H9 (cell line): ENCODE measurements around the gene MATK. TPM values are rescaled to one million over a fixed set of nuclear protein-coding genes. Genes with fewer than 3 reads are reported as not detected.
A peak's percentile ranks its signal among the peaks of the same experiment; 100 is the strongest.

ENCODE experiments used
- DNase-seq: peaks from one replicate; pipeline ENCODE4 v3.0.0-alpha.2; 2017
- H2AFZ ChIP-seq: one replicate; pipeline ENCODE4 v1.6.1; 2013; ENCODE audit warnings: mild to moderate bottlenecking, low read length, control low read depth, moderate library complexity
- H2AK5ac ChIP-seq: 2 replicates; pipeline ENCODE4 v1.6.1; 2013; ENCODE audit warnings: low read length, control low read depth, mixed read lengths; ENCODE audit not compliant: insufficient read length
- H2BK120ac ChIP-seq: one replicate; pipeline ENCODE4 v1.6.1; 2013; ENCODE audit warnings: low read depth, mild to moderate bottlenecking, low read length, control low read depth, inconsistent platforms; ENCODE audit not compliant: poor library complexity, severe bottlenecking
- H2BK12ac ChIP-seq: 2 replicates; pipeline ENCODE4 v1.6.1; 2013; ENCODE audit warnings: low read length, control low read depth, mixed read lengths, low read depth; ENCODE audit not compliant: insufficient read length
- H2BK15ac ChIP-seq: 2 replicates; pipeline ENCODE4 v1.6.1; 2013; ENCODE audit warnings: low read depth, low read length, control low read depth
- H2BK20ac ChIP-seq: one replicate; pipeline ENCODE4 v1.6.1; 2013; ENCODE audit warnings: low read depth, mild to moderate bottlenecking, low read length, control low read depth, inconsistent platforms; ENCODE audit not compliant: poor library complexity, severe bottlenecking
- H2BK5ac ChIP-seq: 2 replicates; pipeline ENCODE4 v1.6.1; 2013; ENCODE audit warnings: low read length, control low read depth, mixed read lengths; ENCODE audit not compliant: insufficient read length
- H3K14ac ChIP-seq: 2 replicates; pipeline ENCODE4 v1.6.1; 2013; ENCODE audit warnings: low read length, control low read depth; ENCODE audit not compliant: insufficient read depth
- H3K18ac ChIP-seq: 2 replicates; pipeline ENCODE4 v1.6.1; 2013; ENCODE audit warnings: low read depth, mild to moderate bottlenecking, mixed read lengths, low read length, control low read depth; ENCODE audit not compliant: insufficient read length
- H3K23ac ChIP-seq: 2 replicates; pipeline ENCODE4 v1.6.1; 2013; ENCODE audit warnings: low read length, control low read depth, mixed read lengths, low read depth; ENCODE audit not compliant: insufficient read length
- H3K23me2 ChIP-seq: 2 replicates; pipeline ENCODE4 v1.6.1; 2013; ENCODE audit warnings: low read depth, mild to moderate bottlenecking, mixed read lengths, low read length, control low read depth; ENCODE audit not compliant: insufficient read length, poor library complexity, severe bottlenecking
- H3K27ac ChIP-seq: 2 replicates; pipeline ENCODE4 v1.5.1; 2013; ENCODE audit warnings: low read length, control low read depth, mixed read lengths, low read depth; ENCODE audit not compliant: insufficient read length
- H3K27me3 ChIP-seq: 2 replicates; pipeline ENCODE4 v1.6.1; 2013; ENCODE audit warnings: low read length, control low read depth, inconsistent platforms; ENCODE audit not compliant: insufficient read depth
- H3K4ac ChIP-seq: 2 replicates; pipeline ENCODE4 v1.6.1; 2013; ENCODE audit warnings: low read depth, mild to moderate bottlenecking, control low read depth, inconsistent platforms, low read length, moderate library complexity
- H3K4me1 ChIP-seq: 2 replicates; pipeline ENCODE4 v1.6.1; 2013; ENCODE audit warnings: low read length, control low read depth, inconsistent platforms; ENCODE audit not compliant: insufficient read depth
- H3K4me2 ChIP-seq: 2 replicates; pipeline ENCODE4 v1.6.1; 2013; ENCODE audit warnings: low read length, control low read depth, mixed read lengths; ENCODE audit not compliant: insufficient read length, insufficient read depth
- H3K56ac ChIP-seq: 2 replicates; pipeline ENCODE4 v1.6.1; 2013; ENCODE audit warnings: low read depth, mild to moderate bottlenecking, mixed read lengths, low read length, control low read depth; ENCODE audit not compliant: insufficient read length
- H3K79me1 ChIP-seq: 2 replicates; pipeline ENCODE4 v1.6.1; 2013; ENCODE audit warnings: low read depth, mild to moderate bottlenecking, moderate library complexity, low read length, control low read depth, inconsistent platforms; ENCODE audit not compliant: insufficient read depth, poor library complexity, severe bottlenecking
- H3K79me2 ChIP-seq: 2 replicates; pipeline ENCODE4 v1.6.1; 2013; ENCODE audit warnings: low read length, control low read depth, inconsistent platforms; ENCODE audit not compliant: insufficient read depth
- H3K9ac ChIP-seq: 2 replicates; pipeline ENCODE4 v1.6.1; 2013; ENCODE audit warnings: low read length, control low read depth, mixed read lengths; ENCODE audit not compliant: insufficient read length; ENCODE audit errors: extremely low read depth
- H3K9me3 ChIP-seq: one replicate; pipeline ENCODE4 v1.6.1; 2013; ENCODE audit warnings: low read depth, low read length, inconsistent platforms; ENCODE audit not compliant: control insufficient read depth
- H3T11ph ChIP-seq: one replicate; pipeline ENCODE4 v1.6.1; 2013; ENCODE audit warnings: mild to moderate bottlenecking, low read length, control low read depth, inconsistent platforms
- H4K20me1 ChIP-seq: one replicate; pipeline ENCODE4 v1.6.1; 2013; ENCODE audit not compliant: control insufficient read depth, insufficient read length, insufficient read depth
- H4K5ac ChIP-seq: 2 replicates; pipeline ENCODE4 v1.6.1; 2013; ENCODE audit warnings: low read depth, mild to moderate bottlenecking, mixed read lengths, low read length, control low read depth; ENCODE audit not compliant: insufficient read length
- H4K8ac ChIP-seq: replicated peaks from 2 replicates; pipeline ENCODE4 v1.6.1; 2013; ENCODE audit warnings: low read length, control low read depth, mixed read lengths, low read depth; ENCODE audit not compliant: insufficient read length
- H4K91ac ChIP-seq: 2 replicates; pipeline ENCODE4 v1.6.1; 2013; ENCODE audit warnings: low read depth, mild to moderate bottlenecking, moderate library complexity, mixed read lengths, low read length, control low read depth; ENCODE audit not compliant: insufficient read length
- H3K27ac Mint-ChIP-seq, 3 experiments: 2 replicates in 2 of 3; 3 replicates in 1 of 3; pipeline ENCODE4 v1.8.0; 2020 to 2021; ENCODE audit warnings: mixed read lengths in 3 of 3, mild to moderate bottlenecking in 1 of 3, moderate library complexity in 1 of 3
- H3K27me3 Mint-ChIP-seq: 2 replicates; pipeline ENCODE4 v1.8.0; 2021; ENCODE audit warnings: low read depth, mild to moderate bottlenecking, moderate library complexity, mixed read lengths
- H3K36me3 Mint-ChIP-seq, 3 experiments: 2 replicates in 2 of 3; 3 replicates in 1 of 3; pipeline ENCODE4 v1.8.0; 2020 to 2021; ENCODE audit warnings: low read depth in 3 of 3, mixed read lengths in 3 of 3; ENCODE audit not compliant: insufficient read depth in 1 of 3
- H3K4me1 Mint-ChIP-seq, 2 experiments: 2 replicates each; pipeline ENCODE4 v1.8.0; 2020; ENCODE audit warnings: mixed read lengths in 2 of 2
- H3K4me3 Mint-ChIP-seq, 2 experiments: 2 replicates in 1 of 2; 3 replicates in 1 of 2; pipeline ENCODE4 v1.8.0; 2020 to 2021; ENCODE audit warnings: mild to moderate bottlenecking in 2 of 2, mixed read lengths in 2 of 2, moderate library complexity in 1 of 2
- H3K9me3 Mint-ChIP-seq, 2 experiments: 2 replicates in 1 of 2; 3 replicates in 1 of 2; pipeline ENCODE4 v1.8.0; 2020; ENCODE audit warnings: mild to moderate bottlenecking in 2 of 2, mixed read lengths in 2 of 2, moderate library complexity in 1 of 2
- WGBS: extraction: QIAGEN DNeasy Blood & Tissue Kit; methylation state at CpG from one replicate; pipeline ENCODE4 v1.1.7; 2013; ENCODE audit warnings: missing lambda C conversion rate, low lambda C conversion rate, mixed read lengths; ENCODE audit not compliant: insufficient read length; ENCODE audit errors: extremely low coverage; 5-methylcytosine and 5-hydroxymethylcytosine counted together
- total RNA-seq: library from RNA; stranded (reverse); gene quantifications from 2 replicates; pipeline ENCODE4 v1.2.1, GENCODE V29; 2021
- TF ChIP-seq, protein P1 (sequence below): fragments of 200-600 bp; sonication (generic); conservative IDR thresholded peaks from 3 replicates; pipeline ENCODE4 v1.8.0; 2021; ENCODE audit warnings: antibody characterized with exemption, mild to moderate bottlenecking

Gene MATK
- total RNA-seq, 1 experiment from 2014 or later = 13.5 TPM

DNA sequence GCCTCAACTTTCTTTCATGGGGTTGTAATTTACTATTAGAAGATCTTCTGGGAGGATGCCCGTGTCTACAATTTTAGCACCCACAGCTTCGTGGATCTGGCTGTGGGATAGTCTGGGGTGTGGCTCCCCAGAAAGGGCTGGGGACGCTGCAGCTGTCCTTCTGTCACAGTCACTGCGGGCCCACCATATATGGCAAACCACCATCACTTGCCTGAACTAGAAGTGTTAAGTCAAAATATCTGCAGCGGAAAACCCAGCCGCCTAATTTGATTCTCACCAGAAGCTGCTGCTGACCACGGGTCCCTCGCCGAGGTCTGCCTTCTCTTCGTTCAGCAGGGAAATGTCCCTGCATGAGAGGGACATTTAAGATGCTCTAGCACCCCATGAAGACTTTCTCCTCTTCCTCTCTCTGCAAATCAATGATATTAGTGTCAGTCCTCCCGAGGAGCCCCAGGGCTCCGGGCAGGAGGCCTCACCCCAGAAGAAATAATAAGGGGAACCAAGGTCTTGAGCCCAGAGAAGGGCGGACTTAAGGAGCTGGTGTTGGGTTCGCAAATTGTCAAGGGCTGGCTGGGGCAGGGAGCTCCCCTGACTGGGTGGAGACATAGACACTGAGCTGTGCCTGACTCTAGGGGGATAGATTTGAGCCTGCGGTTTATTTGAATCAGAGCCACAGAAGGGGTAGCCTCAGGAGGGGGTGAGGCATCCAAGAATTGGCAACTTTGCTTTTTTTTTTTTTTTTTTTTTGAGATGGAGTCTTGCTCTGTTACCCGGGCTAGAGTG lies 3.0 kb upstream of the MATK start:
- Histone ChIP-seq H3K23me2 (no peaks in the 10 kb centered on the region), H3K4ac (no peak overlapping the region), H2BK120ac (no peak overlapping the region), H4K8ac (no peak overlapping the region), H2BK12ac (no peak overlapping the region), H3K27me3 (peaks cover 2% of the 10 kb centered on the region; the same call in 1 of the 2 replicates), H2BK15ac (no peak overlapping the region), H4K5ac (no peak overlapping the region), H2AK5ac (no peak overlapping the region), H3K79me2 (no peaks in the 10 kb centered on the region), H2AFZ (no peak overlapping the region), H2BK20ac (no peak overlapping the region), H3K79me1 (no peaks in the 10 kb centered on the region), H3K9ac (no peak overlapping the region), H3K4me2 (no peak overlapping the region), H3K9me3 (no peaks in the 10 kb centered on the region), H3K14ac (no peak overlapping the region), H4K91ac (no peak overlapping the region), H2BK5ac (no peak overlapping the region), H3K27ac (no peak overlapping the region), H3T11ph (no peak overlapping the region), H3K56ac (no peak overlapping the region), H3K23ac (no peak overlapping the region), H3K18ac (no peak overlapping the region), H3K4me1 (no peaks in the 10 kb centered on the region), H4K20me1 (no peaks in the 10 kb centered on the region)
- peak overlapping the region in 1 of 2 experiments; percentile 2; a peak in 1 of 5 replicates for H3K4me3 Mint-ChIP-seq
- WGBS = no CpG with 5 or more reads among the region's 16 CpGs
- H3K9me3 Mint-ChIP-seq = peaks cover 0 to 3% of the 10 kb centered on the region in 2 experiments; a peak in 4 of 5 replicates
- H3K27ac Mint-ChIP-seq = peak overlapping the region in 1 of 3 experiments; percentile 85; a peak in 2 of 7 replicates
- TF ChIP-seq, protein P1, sequence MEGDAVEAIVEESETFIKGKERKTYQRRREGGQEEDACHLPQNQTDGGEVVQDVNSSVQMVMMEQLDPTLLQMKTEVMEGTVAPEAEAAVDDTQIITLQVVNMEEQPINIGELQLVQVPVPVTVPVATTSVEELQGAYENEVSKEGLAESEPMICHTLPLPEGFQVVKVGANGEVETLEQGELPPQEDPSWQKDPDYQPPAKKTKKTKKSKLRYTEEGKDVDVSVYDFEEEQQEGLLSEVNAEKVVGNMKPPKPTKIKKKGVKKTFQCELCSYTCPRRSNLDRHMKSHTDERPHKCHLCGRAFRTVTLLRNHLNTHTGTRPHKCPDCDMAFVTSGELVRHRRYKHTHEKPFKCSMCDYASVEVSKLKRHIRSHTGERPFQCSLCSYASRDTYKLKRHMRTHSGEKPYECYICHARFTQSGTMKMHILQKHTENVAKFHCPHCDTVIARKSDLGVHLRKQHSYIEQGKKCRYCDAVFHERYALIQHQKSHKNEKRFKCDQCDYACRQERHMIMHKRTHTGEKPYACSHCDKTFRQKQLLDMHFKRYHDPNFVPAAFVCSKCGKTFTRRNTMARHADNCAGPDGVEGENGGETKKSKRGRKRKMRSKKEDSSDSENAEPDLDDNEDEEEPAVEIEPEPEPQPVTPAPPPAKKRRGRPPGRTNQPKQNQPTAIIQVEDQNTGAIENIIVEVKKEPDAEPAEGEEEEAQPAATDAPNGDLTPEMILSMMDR = no peak
- peak; percentile 22 for DNase-seq
- peaks cover 5 to 8% of the 10 kb centered on the region in 2 experiments for H3K4me1 Mint-ChIP-seq
- H3K27me3 Mint-ChIP-seq = peaks cover 68% of the 10 kb centered on the region
- no peaks in the 10 kb centered on the region for H3K36me3 Mint-ChIP-seq
